Testis (tissue), 3 donors: ENCODE data around the gene IL32. TPM values are rescaled to one million over a fixed set of nuclear protein-coding genes. Genes with fewer than 3 reads are reported as not detected.

Experiments
- DNase-seq: peaks from one replicate; pipeline ENCODE4 v3.0.0-alpha.2; 2019
- H3K27ac ChIP-seq, 2 donors: fragments of 200-600 bp; sonication (generic); one replicate each; pipeline ENCODE4 v1.5.1; 2019
- H3K27me3 ChIP-seq: fragments of 200-600 bp; sonication (generic); one replicate; pipeline ENCODE4 v1.5.1; 2019
- H3K36me3 ChIP-seq: fragments of 200-600 bp; sonication (generic); one replicate; pipeline ENCODE4 v1.5.1; 2017; ENCODE audit warnings: low read depth; ENCODE audit errors: missing control alignments
- H3K4me1 ChIP-seq: fragments of 200-600 bp; sonication (generic); one replicate; pipeline ENCODE4 v1.5.1; 2019
- H3K4me3 ChIP-seq, 2 donors: fragments of 200-600 bp; sonication (generic); one replicate each; pipeline ENCODE4 v1.5.1; 2017 to 2019
- H3K9me3 ChIP-seq: fragments of 200-600 bp; sonication (generic); one replicate; pipeline ENCODE4 v1.5.1; 2017
- CTCF ChIP-seq, 3 experiments: fragments of 450-650 bp in 2 of 3; fragments of 200-600 bp in 1 of 3; sonication (generic) in 1 of 3; IDR thresholded peaks; one replicate each; pipeline ENCODE4 v1.5.1; 2016 to 2019; ENCODE audit warnings: antibody characterized with exemption in 3 of 3, mild to moderate bottlenecking in 2 of 3, moderate library complexity in 1 of 3
- POLR2A ChIP-seq: fragments of 450-650 bp; IDR thresholded peaks from one replicate; pipeline ENCODE4 v1.6.1; 2017; ENCODE audit warnings: antibody characterized with exemption, mild to moderate bottlenecking, moderate library complexity
- WGBS, 2 donors: methylation state at CpG; one replicate each; pipeline ENCODE4 v1.1.5; 2018; 5-methylcytosine and 5-hydroxymethylcytosine counted together
- intact Hi-C: fragments of 100-400 bp; cut with DNase I; formaldehyde crosslinking; loops from one replicate; pipeline ENCODE4 v1.15.1; 2023; ENCODE audit warnings: low total_unique reads
- polyA plus RNA-seq: library from polyadenylated mRNA; stranded (reverse); fragments of 350-450 nt; fragmentation: Illumina TruSeq; extraction: RNeasy Lipid Tissue Mini Kit (QIAGEN cat#74804); gene quantifications from one replicate; pipeline ENCODE4 v1.2.3, GENCODE V29; 2014; ENCODE audit warnings: low read depth, low replicate concordance; ENCODE audit not compliant: insufficient read depth
- total RNA-seq, 2 donors: library from RNA; depleted of rRNA; stranded (reverse); fragments of >200 nt; gene quantifications; one replicate each; pipeline ENCODE4 v1.2.3, GENCODE V29; 2016

IL32 gene
- total and polyA plus RNA-seq, 3 donors from 2014 or later: 27.1 to 62.2 (median 33.0) TPM

- Histone ChIP-seq H3K4me1 (peaks cover 8% of the 10 kb centered on the region), H3K4me3 (no peak overlapping the region), H3K9me3 (no peaks in the 10 kb centered on the region), H3K27me3 (no peaks in the 10 kb centered on the region), H3K27ac (peak overlapping the region in 1 of 2 donors; percentile 29), H3K36me3 (no peaks in the 10 kb centered on the region)
- intact Hi-C loops: no loop called here
- DNase-seq: no peak
- no peak for TF ChIP-seq CTCF (IDR thresholded peaks at IDR 0.05)
- no peak for TF ChIP-seq POLR2A
- WGBS, 2 donors: 23 to 59% methylated on average over 27 of the region's 27 CpGs
Measured at GRCh38 chr16:3101841-3102470, 36.5 kb downstream of the IL32 start.

GRCh38 chr16:3106205-3106928 lies 40.9 kb downstream of the IL32 start:
- Histone ChIP-seq H3K27ac (peak overlapping the region; percentile 62 to 78), H3K9me3 (no peaks in the 10 kb centered on the region), H3K27me3 (no peaks in the 10 kb centered on the region), H3K4me1 (peaks cover 3% of the 10 kb centered on the region), H3K36me3 (no peaks in the 10 kb centered on the region), H3K4me3 (peak overlapping the region; percentile 50 to 89)
- WGBS, 2 donors: 0 to 3% methylated on average over 43 to 48 of the region's 74 CpGs
- DNase-seq: peak; percentile 94
- intact Hi-C loops: no loop called here
- TF ChIP-seq POLR2A: no peak
- TF ChIP-seq CTCF (IDR thresholded peaks at IDR 0.05): no peak

GRCh38 chr16:3112058-3112880 lies 46.8 kb downstream of the IL32 start, which contains the start of gene ZNF205:
ZNF205 (plus strand) TSS chr16:3112586; CDS start chr16:3113431, 845 bp downstream.
- Histone ChIP-seq H3K4me3 (peak within 1 kb of the TSS; percentile 57 to 83), H3K9me3 (no peaks in the 10 kb centered on the region), H3K36me3 (no peaks in the 10 kb centered on the region), H3K27ac (peak within 1 kb of the TSS; percentile 50 to 68), H3K27me3 (no peaks in the 10 kb centered on the region), H3K4me1 (peaks cover 17% of the 10 kb centered on the region)
- TF ChIP-seq POLR2A (no peak), CTCF (IDR thresholded peaks at IDR 0.05) (no peak)
- 28 to 30% methylated on average over 17 to 23 of the region's 23 CpGs for WGBS, 2 donors
- DNase-seq: peak; percentile 82
- intact Hi-C loops: no loop called here

GRCh38 chr16:3112881-3113574 lies 47.6 kb downstream of the IL32 start:
- H3K27ac ChIP-seq: peak overlapping the region; percentile 50 to 68
- no peak for TF ChIP-seq POLR2A
- no peak for TF ChIP-seq CTCF (IDR thresholded peaks at IDR 0.05)
- intact Hi-C loops: no loop called here
- DNase-seq: peak; percentile 43
- H3K27me3 ChIP-seq: no peaks in the 10 kb centered on the region
- no peaks in the 10 kb centered on the region for H3K9me3 ChIP-seq
- H3K4me1 ChIP-seq: peaks cover 17% of the 10 kb centered on the region
- 16 to 27% methylated on average over 19 of the region's 19 CpGs for WGBS, 2 donors
- peak overlapping the region; percentile 57 to 83 for H3K4me3 ChIP-seq
- no peaks in the 10 kb centered on the region for H3K36me3 ChIP-seq
